ENCODE results near the gene ONECUT2. TPM values are rescaled to one million over a fixed set of nuclear protein-coding genes. Genes with fewer than 3 reads are reported as not detected.
"Not testable (repeated sequence)": the region's sequence is repeated elsewhere in the genome, so short reads cannot be mapped to it uniquely, and the experiment has no call there.

Gene ONECUT2
- total RNA-seq, 2 experiments from 2014 or later, result not detected

DNA sequence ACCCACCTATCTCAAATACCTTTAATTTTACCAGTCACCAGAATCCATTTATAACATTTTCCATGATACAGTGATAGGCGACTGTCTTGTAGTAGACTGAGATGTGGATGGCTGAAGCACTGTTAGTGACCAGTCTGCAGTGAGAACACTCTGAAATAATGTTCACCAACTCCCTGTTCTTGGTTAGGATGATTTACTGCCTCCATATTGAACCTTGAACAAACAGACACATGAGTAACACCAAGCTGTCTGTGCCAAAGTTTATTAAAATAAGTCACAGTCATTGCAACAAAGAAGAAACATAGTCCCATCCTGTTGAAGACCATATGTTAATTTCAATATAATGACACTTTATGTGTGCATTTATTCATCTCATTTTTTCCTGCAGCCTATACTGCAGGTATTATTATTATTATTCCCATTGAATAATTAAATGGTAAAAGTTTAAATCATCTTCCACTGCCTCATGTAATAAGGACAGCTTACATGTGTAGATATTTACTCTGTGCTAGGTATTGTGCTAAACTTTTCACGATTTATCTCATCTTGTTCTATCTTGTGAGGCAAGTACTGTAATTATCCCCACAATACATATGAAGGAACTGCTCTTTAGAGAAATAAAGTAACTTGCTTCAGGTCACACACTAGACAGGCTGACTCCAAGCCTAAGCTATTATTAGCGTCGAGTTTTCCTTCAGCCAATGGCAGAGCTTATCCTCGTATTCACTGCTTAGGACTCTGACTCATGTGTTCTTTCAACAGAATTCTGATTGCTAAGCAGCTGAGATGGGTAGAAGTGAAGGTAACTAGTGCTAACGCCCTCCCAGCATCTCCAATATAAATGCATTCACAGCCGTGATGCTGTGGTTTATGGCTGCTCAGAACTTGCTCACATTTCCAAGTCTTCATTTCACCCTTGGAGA, 62.5 kb downstream of the ONECUT2 start:
- no peaks in the 10 kb centered on the region for H3K9me3 Mint-ChIP-seq
- POLR2A ChIA-PET, result no interaction called here

DNA sequence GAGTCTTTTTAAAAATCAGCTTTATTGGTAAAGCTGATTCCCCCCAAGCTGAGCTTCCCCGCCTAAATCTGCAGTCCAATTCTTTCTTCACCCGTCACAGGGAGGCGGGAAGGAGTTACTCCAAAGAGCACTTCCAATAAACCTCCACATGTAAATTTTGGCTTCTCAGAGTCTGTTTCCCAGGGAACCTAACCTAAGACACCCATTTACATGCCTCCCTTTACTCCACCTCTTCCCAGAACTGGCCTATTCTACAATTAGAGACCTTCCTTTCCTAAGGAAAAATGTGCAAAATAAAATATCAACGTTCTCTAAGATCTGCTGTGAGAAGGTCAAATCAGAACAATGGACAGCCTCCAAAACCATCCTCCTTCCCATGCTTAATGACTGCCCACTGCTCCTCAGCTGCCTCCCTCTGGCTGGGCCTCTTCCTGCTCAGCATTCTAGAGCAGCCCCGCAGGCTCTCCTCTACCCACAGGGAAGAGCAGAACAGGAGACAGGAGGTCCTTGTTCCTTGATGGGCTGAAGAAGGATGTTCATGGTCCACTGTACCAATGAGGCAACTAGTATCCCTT, 63.6 kb downstream of the ONECUT2 start:
- no peaks in the 10 kb centered on the region for H3K27me3 Mint-ChIP-seq
- CTCF ChIA-PET, result no interaction called here
- POLR2A ChIA-PET, result no interaction called here
- no peaks in the 10 kb centered on the region for H3K36me3 Mint-ChIP-seq (ENCODE audit: low read depth)
- H3K4me1 Mint-ChIP-seq, result no peaks in the 10 kb centered on the region
- H3K4me3 Mint-ChIP-seq, result no peak overlapping the region
- DNase-seq, result no peak
- H3K9me3 Mint-ChIP-seq, result no peaks in the 10 kb centered on the region
- H3K27ac Mint-ChIP-seq, result no peak overlapping the region

More for the DNA sequence above, 62.5 kb downstream of the ONECUT2 start:
- DNase-seq, result no peak
- Mint-ChIP-seq H3K4me3 (no peak overlapping the region), H3K27me3 (no peaks in the 10 kb centered on the region), H3K36me3 (ENCODE audit: low read depth) (no peaks in the 10 kb centered on the region), H3K4me1 (no peaks in the 10 kb centered on the region), H3K27ac (no peak overlapping the region)
- CTCF ChIA-PET, result no interaction called here

DNA sequence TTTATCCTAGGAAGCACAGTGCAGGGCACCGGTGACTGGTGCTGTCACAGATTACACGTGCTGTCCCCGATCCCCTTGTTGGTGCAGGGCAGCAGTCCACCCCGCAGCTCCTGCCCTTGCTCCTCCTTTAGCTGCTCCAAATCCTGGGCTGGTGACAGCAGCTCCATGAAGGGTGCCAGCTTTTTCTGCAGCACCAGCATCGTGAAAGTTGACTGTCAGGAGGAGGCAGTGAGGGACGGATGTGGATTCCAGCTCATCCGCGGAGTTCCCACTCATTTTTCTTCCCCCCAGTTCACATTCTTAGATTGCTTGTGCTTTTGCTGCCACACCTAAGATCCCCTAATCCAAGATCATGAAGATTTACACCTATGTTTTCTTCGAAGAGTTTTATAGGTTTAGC, 67.5 kb downstream of the ONECUT2 start:
- ChIA-PET POLR2A (interaction anchor here (0.6 kb wide), 1 partner anchor 9 kb away, joined by 3 read pairs; no protein-coding TSS in a partner anchor), CTCF (interaction anchor here (0.7 kb wide), 3 partner anchors 12 to 621 kb away, joined by 4 read pairs; no protein-coding TSS in a partner anchor)
- DNase-seq, result no peak
- Mint-ChIP-seq H3K36me3 (ENCODE audit: low read depth) (no peaks in the 10 kb centered on the region), H3K4me1 (no peaks in the 10 kb centered on the region), H3K4me3 (no peak overlapping the region), H3K27me3 (no peaks in the 10 kb centered on the region), H3K27ac (no peak overlapping the region), H3K9me3 (no peaks in the 10 kb centered on the region)

DNA sequence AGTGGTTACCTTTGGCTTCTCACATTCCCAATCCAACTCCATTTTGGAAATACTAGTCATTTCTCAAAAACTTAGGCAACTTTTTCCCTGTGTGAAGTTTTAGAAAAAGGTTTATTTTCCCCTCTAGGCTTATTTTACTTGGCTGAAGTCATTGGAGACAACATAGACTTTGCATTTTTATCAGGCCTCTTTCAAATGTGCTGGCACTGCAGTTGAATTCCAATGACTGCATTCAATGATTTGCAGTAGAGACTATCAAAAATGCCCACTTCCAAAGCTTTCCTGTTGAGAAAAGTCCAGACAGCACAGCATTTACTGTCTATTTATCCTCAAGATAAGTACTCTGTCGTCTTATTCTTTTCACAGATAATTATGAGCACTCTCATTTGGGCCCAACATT, 70.1 kb downstream of the ONECUT2 start:
- ChIA-PET CTCF (no interaction called here), POLR2A (no interaction called here)
- H3K9me3 Mint-ChIP-seq, result no peaks in the 10 kb centered on the region
- no peak overlapping the region for H3K4me3 Mint-ChIP-seq
- H3K27ac Mint-ChIP-seq, result no peak overlapping the region
- no peaks in the 10 kb centered on the region for H3K36me3 Mint-ChIP-seq (ENCODE audit: low read depth)
- DNase-seq, result no peak
- H3K27me3 Mint-ChIP-seq, result no peaks in the 10 kb centered on the region
- H3K4me1 Mint-ChIP-seq, result no peaks in the 10 kb centered on the region

DNA sequence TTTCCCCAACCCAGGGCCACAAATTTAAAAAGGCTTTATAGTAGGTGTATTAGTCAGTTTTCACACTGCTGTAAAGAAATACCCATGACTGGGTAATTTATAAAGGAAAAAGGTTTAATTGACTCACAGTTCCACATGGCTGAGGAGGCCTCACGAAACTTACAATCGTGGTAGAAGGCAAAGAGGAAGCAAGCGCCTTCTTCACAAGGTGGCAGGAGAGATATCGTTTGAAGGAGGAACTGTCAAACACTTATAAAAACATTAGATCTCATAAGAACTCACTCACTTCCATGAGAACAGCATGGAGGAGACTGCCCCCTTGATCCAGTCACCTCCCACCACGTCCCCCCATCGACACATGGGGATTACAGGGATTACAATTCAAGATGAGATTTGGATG, 80.9 kb downstream of the ONECUT2 start:
- CTCF ChIA-PET, result no interaction called here

DNA sequence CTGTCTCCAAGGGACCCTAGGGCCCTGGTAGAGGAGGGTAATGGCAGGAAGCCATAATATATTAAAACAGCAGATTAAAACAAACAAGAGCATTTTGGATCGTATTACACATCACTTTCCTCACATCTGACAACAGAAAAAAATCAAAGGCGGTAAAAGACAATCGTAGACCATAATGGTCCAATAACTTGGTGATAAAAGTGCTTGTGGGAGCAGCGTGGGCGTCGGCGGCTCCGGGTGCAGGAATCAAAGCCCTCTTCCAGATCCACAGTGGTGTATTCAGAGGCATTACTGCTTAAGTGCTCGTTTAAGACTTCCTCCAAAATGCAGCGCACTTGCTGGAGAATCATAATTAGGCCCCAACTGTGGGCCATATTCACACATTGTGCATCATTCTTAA, 83.4 kb downstream of the ONECUT2 start:
- no peak overlapping the region for H3K4me3 Mint-ChIP-seq
- H3K4me1 Mint-ChIP-seq, result no peaks in the 10 kb centered on the region
- ChIA-PET CTCF (no interaction called here), POLR2A (no interaction called here)
- no peak for DNase-seq
- peaks cover 4% of the 10 kb centered on the region for H3K27me3 Mint-ChIP-seq
- no peaks in the 10 kb centered on the region for H3K9me3 Mint-ChIP-seq
- no peaks in the 10 kb centered on the region for H3K36me3 Mint-ChIP-seq (ENCODE audit: low read depth)
- no peak overlapping the region for H3K27ac Mint-ChIP-seq

More for the DNA sequence above, 80.9 kb downstream of the ONECUT2 start:
- H3K27ac Mint-ChIP-seq, result no peak overlapping the region
- no peak for DNase-seq
- H3K4me3 Mint-ChIP-seq, result no peak overlapping the region
- POLR2A ChIA-PET, result no interaction called here
- H3K27me3 Mint-ChIP-seq, result peaks cover 6% of the 10 kb centered on the region
- H3K9me3 Mint-ChIP-seq, result no peaks in the 10 kb centered on the region
- no peaks in the 10 kb centered on the region for H3K4me1 Mint-ChIP-seq
- H3K36me3 Mint-ChIP-seq (ENCODE audit: low read depth), result no peaks in the 10 kb centered on the region

DNA sequence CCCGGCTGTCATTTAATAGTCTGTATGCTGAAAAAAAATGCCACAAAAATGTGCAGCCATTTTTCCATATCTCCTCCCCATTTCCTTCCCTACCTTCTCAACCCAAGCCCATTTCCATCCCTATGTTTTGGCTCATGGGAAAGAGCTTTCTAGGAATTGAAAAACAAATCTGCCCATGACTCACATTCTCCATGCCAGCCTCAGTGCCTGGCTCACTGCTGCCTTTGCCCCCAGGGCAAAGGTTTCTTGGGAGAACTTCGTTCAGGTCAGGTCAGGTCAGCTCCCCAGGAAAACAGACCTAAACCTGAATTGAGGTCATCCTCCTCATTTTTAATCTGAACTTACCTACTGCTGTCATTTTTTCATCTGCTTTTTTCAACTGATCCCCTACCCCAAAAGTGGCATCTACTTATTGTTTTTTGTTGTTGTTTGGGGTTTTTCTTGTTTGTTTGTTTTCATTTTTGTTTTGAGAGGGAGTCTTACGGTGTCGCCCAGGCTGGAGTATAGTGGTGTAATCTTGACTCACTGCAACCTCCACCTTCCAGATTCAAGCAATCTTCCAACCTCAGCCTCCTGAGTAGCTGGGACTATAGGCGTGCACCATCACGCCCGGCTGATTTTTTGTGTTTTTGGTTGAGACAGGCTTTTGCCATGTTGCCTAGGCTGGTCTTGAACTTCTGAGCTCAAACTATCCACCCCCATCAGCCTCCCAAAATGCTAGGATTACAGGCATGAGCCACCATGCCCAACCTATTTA, 84.7 kb downstream of the ONECUT2 start:
- Mint-ChIP-seq H3K36me3 (ENCODE audit: low read depth) (no peaks in the 10 kb centered on the region), H3K9me3 (no peaks in the 10 kb centered on the region), H3K4me3 (no peak overlapping the region), H3K27me3 (peaks cover 6% of the 10 kb centered on the region), H3K4me1 (no peaks in the 10 kb centered on the region), H3K27ac (no peak overlapping the region)
- no peak for DNase-seq
- CTCF ChIA-PET, result no interaction called here
- POLR2A ChIA-PET, result no interaction called here

DNA sequence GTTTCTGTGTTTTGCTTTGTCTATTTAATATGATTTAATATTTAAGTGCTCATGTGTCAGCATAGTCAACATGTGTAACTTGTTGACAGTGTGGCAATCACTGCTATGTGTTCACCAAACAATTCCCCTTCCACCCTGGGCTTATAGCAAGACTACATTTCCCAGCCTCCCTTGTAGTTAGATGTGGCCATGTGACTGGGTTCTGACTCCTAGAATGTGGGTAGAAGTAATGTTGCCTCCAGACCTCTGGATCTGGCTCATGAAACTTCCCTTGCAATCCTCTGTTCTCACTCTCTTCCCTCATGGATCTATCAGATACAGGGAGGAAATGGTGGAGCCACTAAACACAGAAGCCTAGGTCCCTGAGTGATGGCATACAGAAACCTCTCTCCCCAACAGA, 87.2 kb downstream of the ONECUT2 start:
- not testable (repeated sequence) for H3K4me1 Mint-ChIP-seq

DNA sequence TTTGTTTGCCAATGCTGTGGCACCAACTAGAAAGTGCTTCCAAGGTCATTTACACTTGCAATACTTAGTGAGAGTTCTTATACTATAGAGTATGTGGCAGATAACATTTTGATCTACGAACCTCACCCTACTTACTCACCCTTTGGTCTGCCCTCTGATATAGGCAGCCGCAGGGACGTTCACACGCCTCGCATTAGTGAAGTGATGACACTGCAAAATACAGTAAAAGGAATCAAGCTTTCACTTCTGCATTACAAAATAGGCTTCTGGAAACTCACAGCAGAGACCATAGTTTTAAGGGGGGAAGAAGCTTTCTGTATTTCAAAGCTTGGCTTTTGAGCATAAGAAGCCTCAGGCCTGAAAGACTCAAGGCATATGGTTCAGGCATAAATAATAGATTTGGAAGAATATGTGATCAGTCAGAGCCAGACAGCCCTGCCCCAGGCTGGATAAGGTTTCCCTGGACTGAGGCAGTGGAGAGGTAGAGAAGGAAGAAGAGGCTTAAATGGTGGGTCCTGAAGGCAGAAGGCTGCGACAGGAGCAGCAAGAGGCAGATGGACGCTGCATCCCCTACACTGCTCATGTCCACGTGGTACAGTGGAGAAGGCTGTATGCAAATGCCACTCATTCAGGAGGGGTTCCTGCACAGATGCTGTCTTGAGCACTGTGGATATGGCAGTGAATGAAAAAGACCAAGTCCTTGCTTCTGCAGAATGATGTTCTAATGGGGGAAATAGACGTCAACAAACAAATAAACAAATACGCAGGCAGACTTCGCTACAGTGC, 88.2 kb downstream of the ONECUT2 start:
- Mint-ChIP-seq H3K27me3 (peaks cover 8% of the 10 kb centered on the region), H3K9me3 (no peaks in the 10 kb centered on the region), H3K4me3 (no peak overlapping the region), H3K36me3 (ENCODE audit: low read depth) (no peaks in the 10 kb centered on the region), H3K4me1 (no peaks in the 10 kb centered on the region), H3K27ac (no peak overlapping the region)
- ChIA-PET CTCF (no interaction called here), POLR2A (no interaction called here)
- no peak for DNase-seq

More for the DNA sequence above, 87.2 kb downstream of the ONECUT2 start:
- DNase-seq; CTCF ChIA-PET; H3K36me3 Mint-ChIP-seq (ENCODE audit: low read depth); H3K4me3 Mint-ChIP-seq; H3K27me3 Mint-ChIP-seq; H3K9me3 Mint-ChIP-seq; POLR2A ChIA-PET; H3K27ac Mint-ChIP-seq: not testable (repeated sequence)

DNA sequence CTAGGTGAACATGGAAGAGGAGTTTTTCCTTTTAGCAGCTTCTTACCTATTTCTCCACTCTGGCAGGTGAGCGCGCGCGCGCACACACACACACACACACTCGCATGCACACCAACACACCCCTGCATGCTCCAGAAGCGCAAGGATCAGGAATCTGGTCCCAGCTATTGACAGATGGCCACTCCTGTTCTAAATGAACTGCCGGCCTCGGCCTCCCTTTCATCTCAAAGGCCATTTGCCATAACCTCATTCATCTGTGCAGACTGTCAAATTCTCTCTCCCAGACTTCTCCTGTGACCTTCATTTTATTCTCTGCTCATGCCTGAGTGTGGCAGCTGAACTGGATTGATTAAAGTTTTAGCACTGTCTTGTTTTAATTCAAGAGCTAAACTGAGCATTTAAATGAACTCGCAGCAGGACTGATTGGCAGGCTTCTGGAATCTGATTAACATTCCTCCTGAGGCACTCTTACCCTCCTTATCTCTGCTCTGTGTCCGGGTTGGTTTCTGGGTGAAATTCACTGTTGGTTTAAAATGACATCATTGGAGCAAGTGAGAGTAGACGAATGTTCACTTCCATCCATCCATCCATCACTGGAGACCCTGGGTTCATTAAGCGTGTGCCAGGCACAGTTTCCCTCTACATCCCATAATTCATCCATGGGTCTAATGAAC, 92.5 kb downstream of the ONECUT2 start:
- H3K4me3 Mint-ChIP-seq, result no peak overlapping the region
- H3K4me1 Mint-ChIP-seq, result no peaks in the 10 kb centered on the region
- no peak overlapping the region for H3K27ac Mint-ChIP-seq
- DNase-seq, result no peak
- no peaks in the 10 kb centered on the region for H3K36me3 Mint-ChIP-seq (ENCODE audit: low read depth)
- H3K27me3 Mint-ChIP-seq, result peaks cover 4% of the 10 kb centered on the region
- CTCF ChIA-PET, result no interaction called here
- POLR2A ChIA-PET, result no interaction called here
- H3K9me3 Mint-ChIP-seq, result no peaks in the 10 kb centered on the region

DNA sequence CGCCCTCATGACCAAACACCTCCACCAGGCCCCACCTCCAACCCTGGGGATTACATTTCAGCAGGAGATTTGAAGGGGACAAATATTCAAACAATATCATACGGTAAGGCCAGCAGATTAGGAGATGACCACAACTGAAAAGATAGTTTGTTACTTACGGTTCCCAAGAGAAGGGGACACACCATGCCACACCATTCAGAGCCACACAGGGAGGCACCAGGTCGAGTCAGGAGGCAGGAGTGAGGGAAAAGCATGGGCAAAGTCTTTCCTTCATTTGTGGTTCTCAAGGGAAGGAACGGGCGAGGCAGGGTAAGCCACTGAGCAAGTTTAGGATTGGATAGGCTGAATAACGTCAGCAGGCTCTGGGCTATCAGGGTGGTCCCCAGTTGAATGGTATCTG, 94.0 kb downstream of the ONECUT2 start:
- Mint-ChIP-seq H3K36me3 (ENCODE audit: low read depth) (no peaks in the 10 kb centered on the region), H3K4me3 (no peak overlapping the region), H3K27me3 (peaks cover 1% of the 10 kb centered on the region), H3K9me3 (no peaks in the 10 kb centered on the region), H3K4me1 (no peaks in the 10 kb centered on the region), H3K27ac (no peak overlapping the region)
- no peak for DNase-seq
- ChIA-PET CTCF (no interaction called here), POLR2A (no interaction called here)

DNA sequence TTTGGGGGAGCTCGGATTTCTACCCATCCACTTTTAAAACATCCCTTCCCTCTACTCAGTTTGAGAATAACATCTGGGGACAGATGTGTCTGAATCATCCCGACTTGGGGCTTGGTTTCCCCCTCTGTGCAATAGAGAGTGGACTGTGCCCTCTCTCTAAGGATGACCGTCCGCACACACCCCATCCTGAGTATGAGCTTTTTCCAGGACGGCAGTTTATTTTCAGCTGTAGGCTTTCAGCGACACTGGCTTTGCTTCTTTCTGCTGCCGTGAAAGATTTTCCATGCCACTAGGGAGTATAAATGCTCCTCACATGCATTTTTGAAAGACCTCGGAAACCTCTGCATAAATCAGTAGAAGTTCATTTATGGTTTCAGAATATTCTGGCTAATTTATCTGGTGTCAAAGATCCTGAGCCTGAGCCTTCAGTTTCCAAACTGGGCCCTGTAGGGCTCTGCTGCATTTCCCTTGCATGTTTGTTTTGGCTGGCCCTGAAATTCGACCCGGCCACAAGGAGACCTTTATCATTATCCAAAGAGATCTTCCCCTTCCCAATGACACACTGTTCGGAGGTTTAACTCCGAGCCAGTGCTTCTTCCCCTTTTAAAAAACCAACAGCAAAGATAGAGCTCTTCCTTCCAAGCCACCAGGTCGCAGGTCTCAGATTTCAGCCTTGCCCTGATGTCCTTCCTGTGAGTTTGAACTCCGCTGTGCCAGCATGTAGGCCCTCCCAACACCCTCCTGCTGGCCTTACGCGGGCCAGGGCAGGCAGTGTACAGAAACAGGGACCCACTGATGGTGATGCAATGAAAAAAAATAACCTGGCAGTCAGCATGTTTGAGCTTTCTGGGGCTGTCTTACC, 98.1 kb downstream of the ONECUT2 start:
- no peaks in the 10 kb centered on the region for H3K9me3 Mint-ChIP-seq
- H3K36me3 Mint-ChIP-seq (ENCODE audit: low read depth), result no peaks in the 10 kb centered on the region
- POLR2A ChIA-PET, result no interaction called here
- no peak overlapping the region for H3K4me3 Mint-ChIP-seq
- no peaks in the 10 kb centered on the region for H3K27me3 Mint-ChIP-seq
- DNase-seq, result no peak
- no peak overlapping the region for H3K27ac Mint-ChIP-seq
- CTCF ChIA-PET, result no interaction called here
- no peaks in the 10 kb centered on the region for H3K4me1 Mint-ChIP-seq

Measured in activated CD4-positive, alpha-beta memory T cell treated with anti-CD3 and anti-CD28 coated beads, Interleukin-2, amount 10 ng/mL, durations not matched to agents 7 days and 5 days (primary cell).